GM23338 (cell line): ENCODE data around the gene PICALM. TPM values are rescaled to one million over a fixed set of nuclear protein-coding genes. Genes with fewer than 3 reads are reported as not detected.
"Not testable (repeated sequence)": the region's sequence is repeated elsewhere in the genome, so short reads cannot be mapped to it uniquely, and the experiment has no call there.

Source experiments
- ATAC-seq: fragments of 200-7000 bp; cut with Tn5 transposase; 3 replicates; pipeline ENCODE4 v1.9.1; 2020
- DNase-seq: peaks from one replicate; pipeline ENCODE4 v3.0.0-alpha.2; 2015; ENCODE audit warnings: low spot score
- H2AFZ ChIP-seq: fragments of 200-600 bp; sonication (generic); 2 replicates; pipeline ENCODE4 v1.8.0; 2016; ENCODE audit warnings: antibody characterized with exemption, mild to moderate bottlenecking, moderate library complexity
- H3F3A ChIP-seq: fragments of 200-600 bp; sonication (generic); replicated peaks from 2 replicates; pipeline ENCODE4 v1.8.0; 2017; ENCODE audit warnings: antibody characterized with exemption, mixed run types, low read depth
- H3K27ac ChIP-seq: fragments of 200-600 bp; sonication (generic); 2 replicates; pipeline ENCODE4 v1.6.1; 2016; ENCODE audit warnings: low read depth
- H3K27me3 ChIP-seq: fragments of 200-600 bp; sonication (generic); 2 replicates; pipeline ENCODE4 v1.8.0; 2016; ENCODE audit warnings: mild to moderate bottlenecking, mixed run types, moderate library complexity; ENCODE audit not compliant: insufficient read depth
- H3K36me3 ChIP-seq: fragments of 200-600 bp; sonication (generic); 2 replicates; pipeline ENCODE4 v1.8.0; 2016; ENCODE audit warnings: mild to moderate bottlenecking; ENCODE audit not compliant: insufficient read depth
- H3K4me1 ChIP-seq: fragments of 200-600 bp; sonication (generic); 2 replicates; pipeline ENCODE4 v1.8.0; 2016; ENCODE audit warnings: mild to moderate bottlenecking, moderate library complexity; ENCODE audit not compliant: insufficient read depth
- H3K4me2 ChIP-seq: fragments of 200-600 bp; sonication (generic); 2 replicates; pipeline ENCODE4 v1.7.1; 2017; ENCODE audit warnings: mixed run types
- H3K4me3 ChIP-seq: fragments of 200-600 bp; sonication (generic); 2 replicates; pipeline ENCODE4 v1.6.1; 2016; ENCODE audit warnings: mixed run types
- H3K79me2 ChIP-seq: fragments of 200-600 bp; sonication (generic); replicated peaks from 2 replicates; pipeline ENCODE4 v1.8.0; 2017; ENCODE audit warnings: mild to moderate bottlenecking; ENCODE audit not compliant: insufficient read depth
- H3K9me2 ChIP-seq: fragments of 200-600 bp; sonication (generic); 2 replicates; pipeline ENCODE4 v1.8.0; 2017; ENCODE audit not compliant: insufficient read depth
- H4K20me1 ChIP-seq: fragments of 200-600 bp; sonication (generic); replicated peaks from 2 replicates; pipeline ENCODE4 v1.8.0; 2017; ENCODE audit warnings: mild to moderate bottlenecking; ENCODE audit not compliant: insufficient read depth
- H3K27ac Mint-ChIP-seq: 2 replicates; pipeline ENCODE4 v1.8.0; 2020; ENCODE audit warnings: inconsistent platforms, mild to moderate bottlenecking, moderate library complexity, mixed read lengths
- H3K27me3 Mint-ChIP-seq: 3 replicates; pipeline ENCODE4 v1.8.0; 2022; ENCODE audit warnings: low read depth, mild to moderate bottlenecking, moderate library complexity, mixed read lengths, inconsistent platforms; ENCODE audit not compliant: insufficient read depth, poor library complexity
- H3K36me3 Mint-ChIP-seq: 3 replicates; pipeline ENCODE4 v1.8.0; 2021; ENCODE audit warnings: low read depth, mild to moderate bottlenecking, inconsistent platforms, moderate library complexity, mixed read lengths
- H3K4me1 Mint-ChIP-seq: 3 replicates; pipeline ENCODE4 v1.8.0; 2020; ENCODE audit warnings: mild to moderate bottlenecking, inconsistent platforms, mixed read lengths
- H3K4me3 Mint-ChIP-seq: 3 replicates; pipeline ENCODE4 v1.8.0; 2021; ENCODE audit warnings: moderate library complexity, mild to moderate bottlenecking, inconsistent platforms, mixed read lengths
- H3K9me3 Mint-ChIP-seq: 3 replicates; pipeline ENCODE4 v1.8.0; 2020; ENCODE audit warnings: moderate library complexity, mild to moderate bottlenecking, inconsistent platforms, mixed read lengths
- POLR2AphosphoS5 ChIP-seq: IDR thresholded peaks from 2 replicates; pipeline ENCODE4 v1.6.1; 2016; ENCODE audit warnings: antibody characterized with exemption, low read depth
- ZNF331 ChIP-seq: fragments of 250-450 bp; sonication (Bioruptor Pico); IDR thresholded peaks from 2 replicates; pipeline ENCODE4 v1.5.0; 2020; ENCODE audit warnings: low read depth, mild to moderate bottlenecking, moderate library complexity
- ZNF462 ChIP-seq: fragments of 250-450 bp; sonication (Bioruptor Pico); IDR thresholded peaks from 2 replicates; pipeline ENCODE4 v1.5.0; 2020; ENCODE audit warnings: mild to moderate bottlenecking, moderate library complexity
- polyA plus RNA-seq: library from polyadenylated mRNA; unstranded; fragments of >200 nt; fragmentation: Nextera tagmentation; extraction: Ambion mirVana; gene quantifications from 2 replicates; pipeline ENCODE4 v1.2.1, GENCODE V29; 2016
- total RNA-seq: library from RNA; depleted of rRNA; stranded (reverse); fragments of >200 nt; shearing (Covaris generic); gene quantifications from 2 replicates; pipeline ENCODE4 v1.2.3, GENCODE V29; 2014

Gene PICALM
- total and polyA plus RNA-seq, 2 experiments from 2014 or later, result 27.9 to 134 TPM

DNA sequence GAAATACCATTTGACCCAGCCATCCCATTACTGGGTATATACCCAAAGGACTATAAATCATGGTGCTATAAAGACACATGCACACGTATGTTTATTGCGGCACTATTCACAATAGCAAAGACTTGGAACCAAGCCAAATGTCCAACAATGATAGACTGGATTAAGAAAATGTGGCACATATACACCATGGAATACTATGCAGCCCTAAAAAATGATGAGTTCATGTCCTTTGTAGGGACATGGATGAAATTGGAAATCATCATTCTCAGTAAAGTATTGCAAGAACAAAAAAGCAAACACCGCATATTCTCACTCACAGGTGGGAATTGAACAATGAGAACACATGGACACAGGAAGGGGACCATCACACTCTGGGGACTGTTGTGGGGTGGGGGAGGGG, 37.1 kb upstream of the PICALM start:
- not testable (repeated sequence) for H4K20me1 ChIP-seq, H3K4me3 Mint-ChIP-seq, H3K27ac Mint-ChIP-seq, H3K4me3 ChIP-seq, H3F3A ChIP-seq, ATAC-seq, H3K36me3 Mint-ChIP-seq, H3K79me2 ChIP-seq, H3K4me2 ChIP-seq, H2AFZ ChIP-seq, H3K4me1 ChIP-seq, H3K9me2 ChIP-seq, H3K27me3 ChIP-seq, H3K4me1 Mint-ChIP-seq, H3K36me3 ChIP-seq, H3K27me3 Mint-ChIP-seq, H3K27ac ChIP-seq, DNase-seq
- peaks cover 13% of the 10 kb centered on the region for H3K9me3 Mint-ChIP-seq

GRCh38 chr11:86105601-86106000, 36.7 kb upstream of the PICALM start:
- H3K4me2 ChIP-seq, H3K4me1 ChIP-seq, H3K36me3 ChIP-seq, H3F3A ChIP-seq, H4K20me1 ChIP-seq, H2AFZ ChIP-seq, ATAC-seq, H3K27ac ChIP-seq, H3K4me3 Mint-ChIP-seq, H3K27me3 Mint-ChIP-seq, H3K9me2 ChIP-seq, H3K4me1 Mint-ChIP-seq, DNase-seq, H3K27me3 ChIP-seq, H3K36me3 Mint-ChIP-seq, H3K27ac Mint-ChIP-seq, H3K79me2 ChIP-seq, H3K4me3 ChIP-seq: not testable (repeated sequence)
- peaks cover 13% of the 10 kb centered on the region for H3K9me3 Mint-ChIP-seq

DNA sequence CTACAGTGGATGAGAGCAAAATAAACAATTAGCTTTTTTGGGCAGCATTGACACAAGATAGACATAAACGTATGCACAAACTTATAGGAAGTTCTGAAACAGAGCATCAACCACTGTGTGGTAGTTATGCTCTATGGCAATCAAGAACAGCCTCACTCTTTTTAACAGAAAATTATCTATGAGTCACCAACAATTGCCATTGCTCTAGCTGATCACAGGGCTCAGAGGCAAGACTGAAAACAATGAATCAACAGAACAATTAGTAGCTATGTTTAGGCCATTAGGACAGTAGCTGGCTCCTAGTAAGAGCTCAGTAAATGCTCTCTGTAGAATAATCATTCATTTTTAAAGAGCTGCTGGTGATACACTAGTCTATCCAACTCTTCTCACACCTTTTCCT, 34.9 kb upstream of the PICALM start:
- H4K20me1 ChIP-seq, result no peaks in the 10 kb centered on the region
- Mint-ChIP-seq H3K36me3 (no peaks in the 10 kb centered on the region), H3K27me3 (no peaks in the 10 kb centered on the region), H3K9me3 (peaks cover 5% of the 10 kb centered on the region; the same call in 2 of the 3 replicates), H3K4me1 (no peaks in the 10 kb centered on the region), H3K4me3 (no peak overlapping the region), H3K27ac (no peak overlapping the region)
- H3K4me1 ChIP-seq, result no peaks in the 10 kb centered on the region
- no peaks in the 10 kb centered on the region for H3K36me3 ChIP-seq
- no peak for ATAC-seq
- H3K27me3 ChIP-seq, result no peaks in the 10 kb centered on the region
- no peaks in the 10 kb centered on the region for H3K9me2 ChIP-seq
- H3K4me3 ChIP-seq, result no peak overlapping the region
- TF ChIP-seq POLR2AphosphoS5 (no peak), ZNF462 (no peak), ZNF331 (CRISPR knock-in tag) (no peak)
- DNase-seq, result no peak
- no peak overlapping the region for H2AFZ ChIP-seq
- no peak overlapping the region for H3K4me2 ChIP-seq
- H3K27ac ChIP-seq, result no peak overlapping the region
- H3F3A ChIP-seq, result no peaks in the 10 kb centered on the region
- H3K79me2 ChIP-seq, result no peaks in the 10 kb centered on the region
